Suppressor macrophage (primary cell): Measurements from ENCODE around the gene ERH.
"Not testable (repeated sequence)": the region's sequence is repeated elsewhere in the genome, so short reads cannot be mapped to it uniquely, and the experiment has no call there.

ENCODE experiments used
- DNase-seq, 4 experiments: peaks; one replicate each; pipeline ENCODE4 v3.0.0-alpha.2; 2020 to 2022
- total RNA-seq, 17 experiments: gene quantifications; one replicate each; lab custom pipeline; 2026; ENCODE audit warnings: mixed read lengths in 6 of 17, inconsistent platforms in 3 of 17; lab: John Stamatoyannopoulos, UW

Gene ERH
- 35.3 to 85.6 (median 50.4) reads per million in 17 experiments for total RNA-seq

DNA sequence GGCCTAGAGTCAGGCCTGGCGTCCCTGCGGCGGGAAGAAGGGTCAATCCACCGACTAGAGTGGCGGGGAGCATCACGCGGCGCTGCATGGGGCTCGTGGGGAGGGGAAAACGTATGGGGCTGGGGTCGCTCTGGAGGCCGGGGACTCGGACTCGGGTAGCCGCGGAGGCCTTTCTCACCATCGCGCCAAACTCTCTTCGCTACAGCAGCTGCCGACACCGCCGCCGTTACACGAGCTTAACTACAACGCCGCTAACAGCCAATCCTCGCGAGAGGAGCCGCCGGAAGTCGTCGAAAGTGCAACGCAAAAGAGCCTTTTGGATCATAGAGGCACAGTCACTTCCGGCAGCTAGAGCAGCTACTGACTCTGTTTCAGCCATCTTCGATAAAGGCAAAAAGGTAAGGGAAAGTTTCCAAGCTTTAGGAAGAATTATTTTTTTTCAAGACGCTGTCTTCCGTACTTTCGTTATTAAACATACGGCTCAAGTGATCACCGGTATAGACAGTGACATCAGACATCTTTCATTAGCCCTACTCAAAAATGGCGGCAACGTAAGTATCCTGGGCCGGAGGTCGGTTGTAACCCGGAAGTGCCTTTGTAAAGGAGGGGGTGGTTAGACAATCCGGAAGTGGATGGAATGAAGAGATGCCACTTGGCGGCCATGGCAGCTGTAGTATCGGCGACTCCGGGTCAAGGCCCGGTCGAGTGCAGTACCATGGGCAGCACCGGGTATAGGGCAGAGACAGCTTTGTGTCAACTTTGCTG, at the start of gene ERH, which contains the start of gene SLC39A9:
ERH (minus strand) TSS at position 247 of the 765 bp plus-strand sequence; CDS start at position 181, 66 bp downstream.
SLC39A9 (plus strand) TSS at position 640 of the 765 bp plus-strand sequence. CDS start 678 bp downstream, outside the sequence.
- peak; percentile 97 to 99 (median 98) for DNase-seq

DNA sequence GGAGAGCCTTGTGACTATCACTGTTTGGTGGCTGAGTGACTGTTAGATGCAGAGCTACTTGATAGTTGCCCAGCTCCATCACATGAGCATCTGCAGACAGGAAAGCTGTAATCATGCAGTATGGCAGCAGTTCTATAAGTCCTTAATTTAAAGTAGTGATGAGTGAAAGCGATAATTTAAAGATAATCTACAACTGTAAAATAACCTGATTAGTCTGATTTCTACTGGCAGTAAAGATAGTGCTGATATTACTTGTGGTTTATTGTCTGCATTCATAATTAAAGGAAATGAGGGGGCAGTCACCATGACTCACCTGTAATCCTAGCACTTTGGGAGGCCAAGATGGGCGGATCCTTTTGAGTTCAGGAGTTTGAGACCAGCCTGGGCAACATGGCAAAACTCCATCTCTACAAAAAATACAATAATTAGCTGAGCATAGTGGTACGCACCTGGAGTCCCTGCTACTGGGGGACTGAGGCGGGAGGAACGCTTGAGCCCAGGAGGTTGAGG, 45.3 kb upstream of the ERH start:
- no peak for DNase-seq

DNA sequence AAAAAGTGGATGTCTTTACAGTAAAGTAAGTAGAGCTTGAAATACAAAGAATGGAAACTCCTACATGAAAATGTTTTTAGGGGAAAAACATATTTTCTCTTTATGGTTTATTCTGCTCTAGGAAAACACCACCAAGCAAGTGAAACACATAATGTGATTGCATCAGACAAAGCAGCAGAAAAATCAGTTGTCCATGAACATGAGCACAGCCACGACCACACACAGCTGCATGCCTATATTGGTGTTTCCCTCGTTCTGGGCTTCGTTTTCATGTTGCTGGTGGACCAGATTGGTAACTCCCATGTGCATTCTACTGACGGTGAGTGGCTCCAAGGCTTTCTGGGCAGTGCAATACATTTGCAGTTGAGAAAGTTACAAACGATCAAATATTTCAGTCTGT, 43.8 kb upstream of the ERH start:
- no peak for DNase-seq

DNA sequence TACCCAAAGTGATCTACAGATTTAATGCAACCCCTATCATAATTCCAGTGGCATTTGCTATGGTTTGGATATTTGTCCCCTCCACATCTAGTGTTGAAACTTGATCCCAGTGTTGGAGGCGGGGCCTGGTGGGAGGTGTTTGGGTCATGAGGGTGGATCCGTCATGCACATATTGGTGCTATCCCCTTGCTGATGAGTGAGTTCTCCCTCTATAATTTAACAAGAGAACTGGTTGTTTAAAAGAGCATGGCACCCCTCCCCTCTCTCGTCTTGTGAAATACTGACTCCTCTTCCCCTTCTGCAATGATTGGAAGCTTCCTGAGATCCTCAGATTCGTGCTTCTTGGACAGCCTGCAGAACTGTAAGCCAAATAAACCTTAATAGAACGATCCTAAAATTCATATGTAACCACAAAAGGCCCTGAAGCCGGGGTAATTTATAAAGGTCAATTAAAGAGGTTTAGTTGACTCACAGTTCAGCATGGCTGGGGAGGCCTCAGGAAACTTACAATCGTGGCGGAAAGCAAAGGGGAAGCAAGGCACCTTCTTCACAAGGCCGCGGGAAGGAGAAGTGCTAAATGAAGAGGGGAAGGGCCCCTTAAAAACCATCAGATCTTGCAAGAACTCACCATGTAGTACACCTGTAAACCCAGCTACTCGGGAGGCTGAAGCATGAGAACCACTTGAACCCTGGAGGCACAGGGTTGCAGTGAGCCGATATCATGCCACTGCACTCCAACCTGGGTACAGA, 41.6 kb upstream of the ERH start:
- peak; percentile 12 to 60 (median 26) for DNase-seq

DNA sequence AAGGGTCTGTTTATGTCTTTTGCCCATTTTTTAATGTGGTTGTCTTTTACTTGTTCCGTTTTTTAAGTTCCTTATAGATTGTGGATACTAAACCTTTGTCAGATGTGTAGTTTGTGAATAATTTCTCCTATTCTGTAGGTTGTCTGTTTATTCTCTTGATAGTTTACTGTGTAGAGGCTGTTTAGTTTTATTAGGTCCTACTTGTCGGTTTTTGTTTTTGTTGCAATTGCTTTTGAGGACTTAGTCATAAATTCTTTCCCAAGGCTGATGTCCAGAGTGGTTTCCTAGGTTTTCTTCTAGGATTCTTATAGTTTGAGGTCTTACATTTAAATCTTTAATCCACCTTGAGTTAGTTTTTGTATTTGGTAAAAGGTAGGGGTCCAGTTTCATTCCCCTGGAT, 34.3 kb upstream of the ERH start:
- DNase-seq: no peak

DNA sequence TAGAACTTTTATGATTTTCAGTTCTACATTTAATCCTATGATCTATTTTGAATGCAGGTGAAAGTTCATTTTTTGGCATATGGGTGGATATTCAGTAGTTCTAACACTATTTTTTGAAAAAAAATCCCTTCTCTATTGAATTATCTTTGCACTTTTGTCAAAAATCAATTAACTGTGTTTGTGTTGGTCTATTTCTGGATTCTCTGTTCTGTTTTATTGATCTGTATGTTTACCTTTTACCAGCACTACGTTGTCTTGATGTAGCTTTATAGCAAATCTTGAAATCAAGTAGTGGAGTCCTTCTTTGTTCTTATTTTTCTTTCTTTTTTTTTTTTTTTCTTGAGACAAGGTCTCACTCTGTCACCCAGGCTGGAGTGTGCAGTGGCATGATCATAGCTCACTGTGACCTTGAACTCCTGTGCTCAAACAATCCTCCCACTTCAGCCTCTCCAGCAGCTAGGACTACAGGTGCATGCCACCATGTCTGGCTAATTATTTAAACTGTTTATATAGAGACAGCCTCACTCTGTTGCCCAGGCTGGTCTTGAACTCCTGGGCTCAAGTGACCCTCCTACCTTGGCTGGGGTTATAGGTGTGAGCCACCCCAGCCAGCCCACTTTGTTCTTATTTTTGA, 32.3 kb upstream of the ERH start:
- no peak for DNase-seq

DNA sequence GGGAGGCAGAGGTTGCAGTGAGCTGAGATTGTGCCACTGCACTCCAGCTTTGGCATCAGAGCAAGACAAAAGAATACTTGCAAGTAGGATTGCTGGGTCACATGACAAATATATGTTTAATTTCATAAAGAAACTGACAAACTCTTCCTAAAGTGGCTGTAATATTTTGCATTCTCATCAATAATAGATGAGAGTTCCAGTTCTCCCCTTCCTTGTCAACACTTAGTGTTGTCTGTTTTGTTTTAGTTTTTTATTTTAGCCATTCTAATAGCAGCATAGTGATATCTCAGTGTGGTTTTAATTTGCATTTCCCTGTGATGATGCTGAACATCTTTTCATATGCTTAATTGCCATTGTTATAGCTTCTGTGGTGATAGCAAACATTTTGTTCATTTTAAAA, 31.5 kb upstream of the ERH start:
- no peak for DNase-seq

DNA sequence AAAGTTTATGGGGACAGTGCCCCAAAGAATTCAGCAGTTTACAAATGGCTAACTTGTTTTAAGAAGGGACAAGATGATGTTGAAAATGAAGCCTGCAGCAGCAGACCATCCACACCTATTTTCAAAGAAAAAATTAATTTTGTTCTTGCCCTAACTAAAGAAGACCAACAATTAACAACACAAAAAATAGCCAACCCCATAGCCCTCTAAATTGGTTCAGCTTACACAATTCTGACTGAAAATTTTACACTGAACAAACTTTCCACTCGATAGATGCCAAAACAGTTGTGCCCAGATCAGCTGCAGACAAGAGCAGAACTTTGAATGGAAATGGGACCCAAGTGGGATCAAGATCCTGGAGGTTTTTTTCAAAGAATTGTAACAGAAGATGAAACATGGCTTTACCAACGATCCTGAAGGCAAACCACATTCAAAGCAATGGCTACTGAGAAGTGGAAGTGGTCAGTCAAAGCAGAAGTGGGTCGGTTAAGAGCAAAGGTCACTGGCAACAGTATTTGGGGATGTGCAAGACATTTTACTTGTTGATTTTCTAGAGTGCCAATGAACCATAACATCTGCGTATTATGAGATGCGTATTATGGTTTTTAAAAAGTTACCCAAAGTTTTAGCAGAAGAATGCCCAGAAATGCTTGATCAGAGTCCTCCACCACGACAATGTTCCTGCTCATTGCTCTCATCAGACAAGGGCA, 30.3 kb upstream of the ERH start:
- DNase-seq: peak; percentile 65 to 82 (median 74)

DNA sequence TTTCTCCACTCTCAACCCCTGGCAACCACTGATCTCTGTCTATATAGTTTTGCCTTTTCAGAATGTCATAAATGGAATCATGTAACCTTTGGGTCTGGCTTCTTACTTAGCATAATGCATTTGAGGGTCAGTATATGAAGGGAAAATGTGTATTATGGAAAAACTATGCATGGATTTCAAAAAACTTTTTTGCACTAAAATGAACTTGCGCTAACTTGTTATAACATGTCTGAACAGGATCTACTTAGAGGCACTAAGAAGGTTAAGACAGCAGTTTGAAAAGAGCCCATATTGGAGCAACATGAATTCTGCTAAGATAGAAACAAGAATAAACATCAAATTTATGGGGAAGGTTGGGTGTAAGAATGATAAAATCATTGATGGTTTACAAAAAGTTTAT, 29.5 kb upstream of the ERH start:
- no peak for DNase-seq

DNA sequence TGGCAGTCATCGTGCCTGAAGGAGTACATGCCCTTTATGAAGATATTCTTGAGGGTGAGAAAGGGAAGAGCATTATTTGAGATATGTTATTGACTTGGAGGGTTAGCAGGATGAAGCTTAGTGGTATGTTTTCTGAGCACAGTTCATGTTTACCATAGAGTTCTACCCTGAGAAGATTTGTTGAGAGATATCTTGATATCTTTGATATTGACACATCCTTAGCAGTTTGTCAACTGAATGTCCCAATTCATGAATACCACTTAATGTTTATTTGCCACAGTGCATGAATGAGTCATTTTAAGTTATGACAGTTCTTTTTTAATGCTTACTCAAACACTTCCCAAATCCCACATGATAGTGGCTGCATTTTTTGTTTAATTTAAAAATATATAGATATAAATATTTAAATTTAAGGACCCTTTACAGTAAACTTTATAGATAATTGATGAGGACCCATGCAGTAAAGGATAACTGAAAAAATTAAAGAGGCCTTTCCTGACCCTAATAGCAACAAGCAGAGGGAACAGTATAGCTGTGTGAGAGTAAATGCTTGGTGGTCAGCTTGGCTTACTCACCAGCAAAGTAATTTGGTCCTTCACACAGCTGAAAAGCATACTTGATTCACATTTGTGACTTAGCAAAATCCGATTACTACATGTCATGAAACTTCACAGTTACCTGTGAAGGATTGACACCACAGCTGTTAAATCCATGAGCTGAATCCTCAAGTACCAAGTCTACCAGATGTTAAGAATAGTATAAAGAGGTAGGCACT, 26.2 kb upstream of the ERH start:
- DNase-seq: peak in 3 of 4 experiments; percentile 18 to 63 (median 62)

DNA sequence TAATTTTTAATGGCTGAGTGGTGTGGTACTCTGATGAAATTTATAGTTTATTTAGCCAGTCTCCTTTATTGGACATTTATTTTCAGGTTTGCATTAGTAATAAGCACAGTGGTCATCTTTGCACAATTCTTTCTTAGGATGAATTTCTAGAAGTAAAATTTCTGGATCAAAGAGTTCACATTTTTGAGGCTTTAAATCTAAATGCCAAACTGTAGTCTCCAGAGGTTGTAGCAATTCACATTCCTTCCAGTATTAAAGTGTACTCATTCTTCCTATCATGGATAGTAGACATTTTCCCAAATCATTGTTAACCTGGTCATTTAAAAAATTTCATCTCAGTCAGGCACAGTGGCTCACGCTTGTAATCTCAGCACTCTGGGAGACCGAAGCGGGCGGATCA, 25.2 kb upstream of the ERH start:
- DNase-seq: no peak

DNA sequence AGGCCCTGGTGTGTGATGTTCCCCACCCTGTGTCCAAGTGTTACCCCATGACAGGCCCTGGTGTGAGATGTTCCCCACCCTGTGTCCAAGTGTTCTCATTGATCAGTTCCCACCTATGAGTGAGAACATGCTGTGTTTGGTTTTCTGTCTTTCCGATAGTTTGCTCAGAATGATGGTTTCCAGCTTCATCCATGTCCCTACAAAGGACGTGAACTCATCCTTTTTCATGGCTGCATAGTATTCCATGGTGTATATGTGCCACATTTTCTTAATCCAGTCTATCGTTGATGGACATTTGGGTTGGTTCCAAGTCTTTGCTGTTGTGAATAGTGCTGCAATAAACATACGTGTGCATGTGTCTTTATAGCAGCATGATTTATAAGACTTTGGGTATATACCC, 18.0 kb upstream of the ERH start:
- DNase-seq: not testable (repeated sequence)

DNA sequence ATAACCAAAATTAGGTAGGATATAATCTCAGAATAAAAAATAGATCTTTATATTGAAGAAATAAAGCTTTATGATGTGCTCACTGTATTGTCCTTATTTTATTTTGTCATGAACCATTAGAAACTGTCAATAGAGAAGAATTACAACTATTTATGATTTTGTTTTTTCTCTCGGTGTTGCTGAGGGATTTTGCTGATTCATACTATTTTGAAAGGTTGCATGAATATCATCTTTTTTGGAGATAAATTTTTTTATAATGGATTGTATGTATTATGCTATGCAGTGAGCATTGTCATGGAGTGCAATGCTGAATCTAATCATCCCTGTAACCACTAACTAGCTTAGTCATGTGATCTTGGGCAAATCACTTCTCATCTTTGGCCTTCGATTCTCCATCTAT, 15.4 kb upstream of the ERH start:
- no peak for DNase-seq

DNA sequence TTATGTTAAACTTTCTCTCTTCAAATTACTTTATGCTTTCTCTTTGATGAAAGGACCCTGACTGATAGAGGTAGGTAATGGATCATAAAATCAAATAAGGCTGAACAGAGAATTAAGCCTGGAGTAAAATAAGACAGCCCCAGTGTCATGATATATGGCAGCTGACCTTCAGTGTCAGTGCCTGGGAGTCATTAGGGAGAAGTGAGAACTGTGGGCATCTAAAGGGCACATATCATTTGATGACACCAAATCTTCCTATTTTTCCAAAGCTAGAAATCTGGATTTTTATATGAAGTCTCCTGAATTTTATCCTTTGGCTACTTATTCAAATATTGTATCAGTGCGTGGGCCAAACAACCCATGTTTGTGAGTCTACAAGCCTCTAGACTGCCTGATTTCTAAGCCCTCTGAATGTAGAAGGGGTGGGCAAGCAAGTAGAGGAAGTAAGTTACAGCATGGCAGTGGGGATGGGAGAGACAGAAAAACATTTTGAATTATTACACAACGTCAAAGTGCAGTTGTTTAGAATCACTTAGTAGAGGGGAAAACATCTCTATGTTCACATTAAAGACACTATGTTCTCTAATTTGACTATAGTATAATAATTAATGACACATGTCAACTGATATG, 10.3 kb upstream of the ERH start:
- DNase-seq: peak; percentile 35 to 61 (median 51)

DNA sequence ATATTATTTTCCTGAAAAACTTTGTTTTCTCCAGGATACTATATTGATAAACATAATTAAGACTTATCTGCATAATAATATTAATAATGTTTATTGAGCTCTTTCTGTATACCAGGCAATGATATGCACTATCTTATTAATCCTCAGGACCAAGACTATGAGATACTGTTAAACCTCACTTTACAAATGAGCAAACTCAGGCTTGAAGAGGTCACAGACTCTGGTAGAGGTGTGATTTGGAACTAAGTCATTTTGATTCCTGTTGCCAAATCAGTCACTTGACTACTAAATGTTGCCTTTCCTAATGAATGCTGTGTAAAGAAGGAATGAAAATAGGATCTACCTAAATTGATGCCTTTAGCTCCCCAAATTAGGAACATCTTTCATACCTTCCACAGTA, 7.7 kb upstream of the ERH start:
- DNase-seq: no peak

DNA sequence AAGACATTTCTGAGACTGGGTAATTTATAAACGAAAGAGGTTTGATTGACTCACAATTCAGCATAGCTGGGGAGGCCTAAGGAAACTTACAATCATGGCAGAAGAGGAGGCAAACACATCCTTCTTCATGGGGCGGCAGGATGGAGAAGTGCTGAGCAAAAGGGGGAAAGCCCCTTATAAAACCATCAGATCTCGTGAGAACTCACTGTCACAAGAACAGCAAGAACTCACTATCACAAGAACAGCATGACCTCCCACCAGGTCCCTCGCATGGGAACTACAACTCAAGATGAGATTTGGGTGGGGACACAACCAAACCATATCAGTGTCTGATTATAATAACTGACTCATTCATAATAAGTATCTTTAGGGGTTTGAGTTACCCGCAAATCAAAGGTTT, 6.8 kb upstream of the ERH start:
- no peak for DNase-seq

DNA sequence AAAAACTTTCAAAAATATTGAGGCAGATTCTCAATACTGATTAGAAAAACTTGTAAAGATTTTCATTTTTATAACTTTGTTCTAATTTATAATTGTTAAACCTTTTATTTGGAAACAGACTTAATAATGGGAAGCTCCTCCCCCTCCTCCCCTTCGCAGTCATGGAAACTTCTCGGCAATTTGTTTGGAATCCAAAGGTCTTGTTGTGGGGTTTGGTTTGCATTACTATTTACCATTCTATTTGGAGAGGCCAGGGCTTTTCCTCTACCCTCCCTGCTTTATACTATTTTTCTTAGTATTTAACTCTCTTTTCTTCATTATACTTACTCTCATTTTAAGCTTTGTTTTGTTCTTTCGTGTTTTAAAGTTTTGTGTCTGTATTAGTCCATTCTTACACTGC, 6.4 kb upstream of the ERH start:
- DNase-seq: no peak

DNA sequence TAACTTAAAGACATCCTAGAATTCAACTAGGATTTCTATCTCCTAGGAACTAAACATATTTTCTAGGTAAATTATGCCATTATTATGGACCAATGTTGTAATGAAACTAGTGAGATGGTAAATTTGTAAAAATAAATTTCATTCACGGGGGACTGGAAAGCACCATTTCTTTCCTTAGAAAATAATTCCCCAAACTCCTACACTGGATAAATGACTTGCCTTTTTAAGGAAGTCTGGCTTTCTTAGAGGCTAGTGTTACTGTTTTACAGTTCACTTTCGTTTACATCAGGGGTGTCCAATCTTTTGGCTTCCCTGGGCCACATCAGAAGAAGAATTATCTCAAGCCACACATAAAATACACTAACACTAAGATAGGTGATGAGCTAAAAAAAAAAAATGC, 3.7 kb upstream of the ERH start:
- DNase-seq: peak in 1 of 4 experiments; percentile 22

DNA sequence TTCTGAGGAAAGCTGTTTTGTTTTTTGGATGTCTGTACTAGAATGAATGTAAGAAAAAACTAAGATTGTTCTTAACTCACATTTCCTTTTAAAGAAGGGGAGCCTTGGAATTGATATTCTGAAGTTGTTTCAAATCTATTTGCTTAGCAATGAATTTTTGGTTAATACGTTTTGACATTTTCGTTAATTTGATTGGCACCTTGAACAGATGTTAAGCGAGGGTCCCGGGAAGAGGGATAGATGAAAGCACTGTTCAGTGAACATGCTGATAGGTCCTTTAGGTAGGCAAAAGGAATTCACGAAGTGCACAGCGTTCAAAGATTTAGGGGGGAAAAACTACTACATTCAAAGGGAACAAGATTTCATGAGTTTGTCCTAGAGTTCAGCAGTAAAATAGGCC, 2.1 kb upstream of the ERH start:
- no peak for DNase-seq

DNA sequence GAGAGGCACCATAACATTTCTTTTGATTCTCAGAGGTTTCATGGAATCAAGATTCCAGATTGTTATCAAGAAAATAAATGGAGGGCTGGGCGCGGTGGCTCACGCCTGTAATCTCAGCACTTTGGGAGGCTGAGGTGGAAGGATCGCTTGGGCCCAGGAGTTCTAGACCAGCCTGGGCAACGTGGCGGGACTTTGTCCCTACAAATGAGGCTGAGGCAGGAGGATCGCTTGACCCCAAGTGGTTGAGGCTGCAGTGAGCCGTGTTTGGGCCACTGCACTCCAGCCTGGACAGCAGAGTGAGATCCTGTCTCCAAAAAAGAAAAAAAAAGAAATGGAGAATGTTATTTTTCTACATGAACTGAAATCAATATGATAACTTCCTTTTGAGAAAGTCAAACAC, 1.7 kb upstream of the ERH start:
- DNase-seq: no peak

DNA sequence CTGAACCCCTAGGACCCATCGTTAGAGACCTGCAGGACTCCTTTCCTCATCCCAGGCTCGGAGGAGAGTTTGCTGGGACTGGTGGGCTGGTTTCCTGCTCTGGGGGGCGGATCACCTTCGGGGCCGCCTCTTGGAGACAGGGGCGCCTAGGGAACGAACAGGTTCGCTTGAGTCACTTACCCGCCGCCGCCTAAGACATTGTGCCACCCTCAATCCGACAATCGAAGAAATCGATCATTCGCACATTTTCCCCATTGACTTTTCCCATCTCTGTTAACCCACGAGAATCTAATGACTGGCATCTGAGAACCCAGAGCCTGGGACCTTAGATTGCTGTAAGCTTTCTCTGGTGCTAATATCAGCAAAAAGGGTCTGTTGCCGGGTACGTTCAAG, 715 bp upstream of the ERH start:
- DNase-seq: peak in 1 of 4 experiments; percentile 4
